Measurements from ENCODE around the gene ZNF577.

ZNF577 gene

DNA sequence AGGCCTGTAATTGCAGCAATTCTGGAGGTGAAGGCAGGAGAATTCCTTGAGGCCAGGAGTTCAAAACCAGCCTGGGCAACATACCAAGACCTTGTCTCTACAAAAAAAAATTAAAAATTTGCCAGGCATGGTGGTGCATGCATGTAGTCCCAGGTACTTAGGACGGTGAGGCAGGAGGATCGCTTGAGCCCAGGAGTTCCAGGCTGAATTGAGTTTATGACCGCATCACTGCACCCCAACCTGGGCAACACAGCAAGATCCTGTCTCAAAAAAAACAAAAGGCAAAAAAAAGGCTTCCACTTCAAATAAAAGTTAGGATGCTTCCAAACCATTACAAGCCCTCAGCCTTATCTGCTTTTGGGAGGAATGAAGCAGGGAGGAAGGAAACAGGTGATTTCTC lies 5.2 kb downstream of the ZNF577 start:
- no peak for TF ChIP-seq POLR2AphosphoS5 (IDR thresholded peaks at IDR 0.05; ENCODE audit: low read depth)
- no peak for TF ChIP-seq REST (IDR thresholded peaks at IDR 0.05; ENCODE audit: insufficient replicate concordance, low read depth)
- TF ChIP-seq CTCF (IDR thresholded peaks at IDR 0.05; ENCODE audit: insufficient read depth, low read length), result no peak
- no peak for TF ChIP-seq SPI1 (IDR thresholded peaks at IDR 0.05; ENCODE audit: borderline replicate concordance, low read depth)
- no peak for TF ChIP-seq GABPA (IDR thresholded peaks at IDR 0.05; ENCODE audit: low read depth)
- no peak overlapping the region for H3K27ac ChIP-seq (replicated peaks)

DNA sequence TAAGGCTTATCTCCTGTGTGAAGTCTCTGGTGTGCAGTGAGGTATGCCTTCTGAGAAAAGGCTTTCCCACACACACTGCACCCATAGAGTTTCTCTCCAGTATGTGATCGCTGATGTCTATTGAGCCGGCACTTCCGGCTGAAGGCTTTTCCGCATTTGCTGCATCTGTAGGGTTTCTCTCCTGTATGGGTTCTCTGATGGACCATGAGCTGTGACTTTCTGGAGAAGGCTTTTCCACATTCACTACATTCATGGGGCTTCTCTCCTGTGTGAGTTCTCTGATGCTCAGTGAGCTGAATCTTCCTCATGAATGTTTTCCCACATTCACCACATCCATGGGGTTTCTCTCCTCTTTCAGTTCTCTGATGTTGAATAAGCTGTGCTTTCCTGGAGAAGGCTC lies 14.7 kb downstream of the ZNF577 start:
- Histone ChIP-seq H3K27me3 (ENCODE audit: insufficient read depth, poor library complexity, severe bottlenecking) (no peaks in the 10 kb centered on the region), H3K27ac (replicated peaks) (no peak overlapping the region), H3K4me3 (replicated peaks; ENCODE audit: insufficient read depth, low read length) (no peak overlapping the region)
- no peak for DNase-seq (ENCODE audit: low read depth in 1 of 2, low spot score in 1 of 2)
- TF ChIP-seq POLR2AphosphoS5 (IDR thresholded peaks at IDR 0.05; ENCODE audit: low read depth) (no peak), GABPA (IDR thresholded peaks at IDR 0.05; ENCODE audit: low read depth) (no peak), REST (IDR thresholded peaks at IDR 0.05; ENCODE audit: insufficient replicate concordance, low read depth) (no peak), CTCF (IDR thresholded peaks at IDR 0.05; ENCODE audit: insufficient read depth, low read length) (no peak), SPI1 (IDR thresholded peaks at IDR 0.05; ENCODE audit: borderline replicate concordance, low read depth) (no peak)

More for the DNA sequence above, 5.2 kb downstream of the ZNF577 start:
- no peaks in the 10 kb centered on the region for H3K27me3 ChIP-seq (ENCODE audit: insufficient read depth, poor library complexity, severe bottlenecking)
- no peak overlapping the region for H3K4me3 ChIP-seq (replicated peaks; ENCODE audit: insufficient read depth, low read length)
- DNase-seq (ENCODE audit: low read depth in 1 of 2, low spot score in 1 of 2), result no peak

DNA sequence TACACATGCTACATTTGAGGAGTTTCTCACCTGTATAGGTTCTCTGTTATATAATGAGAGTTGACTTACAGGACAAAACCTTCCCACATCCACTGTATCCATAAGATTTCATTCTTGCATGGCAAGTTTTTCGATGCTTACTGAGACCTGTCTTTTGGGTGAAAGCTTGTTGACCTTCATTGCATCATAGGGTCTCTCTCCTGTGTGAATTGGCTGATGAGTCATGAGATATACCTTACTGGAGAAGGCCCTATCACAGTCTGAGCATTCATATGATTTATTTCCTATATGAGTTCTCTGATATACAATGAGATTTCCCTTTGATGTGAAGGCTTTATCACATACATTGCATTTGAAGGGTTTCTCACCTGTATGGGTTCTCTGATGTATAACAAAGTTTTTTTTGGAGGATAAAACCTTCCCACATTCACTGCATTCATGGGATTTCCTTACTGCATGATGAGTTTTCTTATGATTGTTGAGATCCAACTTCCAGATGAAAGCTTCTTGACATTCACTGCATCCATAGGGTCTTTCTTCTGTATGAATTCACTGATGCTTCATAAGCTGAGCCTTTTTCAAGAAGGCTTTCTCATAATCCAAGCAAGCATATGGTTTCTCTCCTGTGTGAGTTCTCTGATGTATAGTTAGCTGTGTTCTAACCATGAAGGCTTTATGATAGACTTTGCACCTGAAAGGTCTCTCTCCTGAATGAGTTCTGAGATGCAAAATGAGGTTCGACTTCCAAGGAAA lies 25.7 kb downstream of the ZNF577 start:
- Histone ChIP-seq H3K27me3 (ENCODE audit: insufficient read depth, poor library complexity, severe bottlenecking) (no peaks in the 10 kb centered on the region), H3K27ac (replicated peaks) (no peak overlapping the region)
- no peak for TF ChIP-seq GABPA (IDR thresholded peaks at IDR 0.05; ENCODE audit: low read depth)
- no peak for TF ChIP-seq REST (IDR thresholded peaks at IDR 0.05; ENCODE audit: insufficient replicate concordance, low read depth)
- TF ChIP-seq SPI1 (IDR thresholded peaks at IDR 0.05; ENCODE audit: borderline replicate concordance, low read depth), result no peak
- TF ChIP-seq POLR2AphosphoS5 (IDR thresholded peaks at IDR 0.05; ENCODE audit: low read depth), result no peak
- TF ChIP-seq CTCF (IDR thresholded peaks at IDR 0.05; ENCODE audit: insufficient read depth, low read length), result no peak

More for the DNA sequence above, 25.7 kb downstream of the ZNF577 start:
- no peak overlapping the region for H3K4me3 ChIP-seq (replicated peaks; ENCODE audit: insufficient read depth, low read length)
- no peak for DNase-seq (ENCODE audit: low read depth in 1 of 2, low spot score in 1 of 2)
